Measurements from ENCODE around the gene MATK. TPM values are rescaled to one million over a fixed set of nuclear protein-coding genes. Genes with fewer than 3 reads are reported as not detected.

Gene MATK
- total RNA-seq, 1 donor from 2014 or later: 0.29 TPM

DNA sequence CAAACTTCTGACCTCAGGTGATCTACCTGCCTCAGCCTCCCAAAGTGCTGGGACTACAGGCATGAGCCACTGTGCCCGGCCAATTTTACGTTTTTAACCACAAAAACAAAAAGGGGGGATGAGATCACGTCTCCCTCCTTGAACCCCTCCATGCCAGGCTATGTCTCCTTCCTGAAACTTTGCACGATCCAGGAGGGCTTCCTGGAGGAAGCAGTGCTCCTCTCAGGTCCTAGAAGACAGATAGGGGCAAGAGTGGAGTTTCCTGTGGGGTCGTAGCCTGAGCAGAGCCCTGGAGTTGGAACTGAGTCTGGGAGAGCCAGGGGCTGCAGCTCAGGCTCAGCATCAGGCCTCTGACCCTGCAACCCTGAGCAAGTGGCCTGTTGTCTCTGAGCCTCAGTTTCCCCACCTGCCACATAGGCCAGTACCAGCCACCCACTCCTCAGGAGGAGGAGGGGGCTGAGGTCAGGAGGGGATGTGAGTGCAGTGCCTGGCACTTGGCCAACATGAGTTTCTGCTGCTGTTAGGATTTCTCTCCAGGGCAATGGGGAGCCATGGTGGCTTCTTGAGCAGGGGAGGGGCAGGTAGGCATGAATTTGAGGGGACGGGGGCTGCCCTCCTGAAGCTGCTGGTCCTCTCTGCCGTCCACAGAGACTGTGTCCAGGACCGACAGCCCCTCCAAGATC, 40.7 kb downstream of the MATK start:
- no peak for DNase-seq (ENCODE audit: low read depth)
- no peak overlapping the region for H3K4me3 ChIP-seq (ENCODE audit: low read depth, low read length)
- TF ChIP-seq, protein P1, sequence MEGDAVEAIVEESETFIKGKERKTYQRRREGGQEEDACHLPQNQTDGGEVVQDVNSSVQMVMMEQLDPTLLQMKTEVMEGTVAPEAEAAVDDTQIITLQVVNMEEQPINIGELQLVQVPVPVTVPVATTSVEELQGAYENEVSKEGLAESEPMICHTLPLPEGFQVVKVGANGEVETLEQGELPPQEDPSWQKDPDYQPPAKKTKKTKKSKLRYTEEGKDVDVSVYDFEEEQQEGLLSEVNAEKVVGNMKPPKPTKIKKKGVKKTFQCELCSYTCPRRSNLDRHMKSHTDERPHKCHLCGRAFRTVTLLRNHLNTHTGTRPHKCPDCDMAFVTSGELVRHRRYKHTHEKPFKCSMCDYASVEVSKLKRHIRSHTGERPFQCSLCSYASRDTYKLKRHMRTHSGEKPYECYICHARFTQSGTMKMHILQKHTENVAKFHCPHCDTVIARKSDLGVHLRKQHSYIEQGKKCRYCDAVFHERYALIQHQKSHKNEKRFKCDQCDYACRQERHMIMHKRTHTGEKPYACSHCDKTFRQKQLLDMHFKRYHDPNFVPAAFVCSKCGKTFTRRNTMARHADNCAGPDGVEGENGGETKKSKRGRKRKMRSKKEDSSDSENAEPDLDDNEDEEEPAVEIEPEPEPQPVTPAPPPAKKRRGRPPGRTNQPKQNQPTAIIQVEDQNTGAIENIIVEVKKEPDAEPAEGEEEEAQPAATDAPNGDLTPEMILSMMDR (conservative IDR thresholded peaks at IDR 0.05; ENCODE audit: low read depth, low read length): no peak

DNA sequence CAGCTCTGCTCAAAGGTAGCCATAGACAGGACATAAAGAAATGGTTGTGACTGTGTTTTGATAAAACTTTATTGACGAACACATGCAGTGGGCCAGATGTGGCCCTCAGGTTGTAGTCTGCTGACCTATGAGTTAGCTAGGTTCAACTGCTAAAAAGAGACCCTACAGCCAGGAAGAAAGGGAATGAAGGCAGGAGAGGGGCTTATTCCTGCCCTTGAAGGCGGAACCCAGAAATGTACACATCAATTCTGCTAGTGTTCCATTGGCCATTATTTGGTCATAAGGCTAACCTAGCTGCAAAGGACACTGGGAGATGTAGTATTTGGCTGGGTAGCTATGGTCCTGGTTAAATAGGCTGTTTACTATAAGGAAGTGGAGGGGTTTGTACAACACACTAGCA, 42.7 kb downstream of the MATK start:
- no peak overlapping the region for H3K4me3 ChIP-seq (ENCODE audit: low read depth, low read length)
- TF ChIP-seq, protein P1 (conservative IDR thresholded peaks at IDR 0.05; ENCODE audit: low read depth, low read length): no peak
- DNase-seq (ENCODE audit: low read depth): no peak

DNA sequence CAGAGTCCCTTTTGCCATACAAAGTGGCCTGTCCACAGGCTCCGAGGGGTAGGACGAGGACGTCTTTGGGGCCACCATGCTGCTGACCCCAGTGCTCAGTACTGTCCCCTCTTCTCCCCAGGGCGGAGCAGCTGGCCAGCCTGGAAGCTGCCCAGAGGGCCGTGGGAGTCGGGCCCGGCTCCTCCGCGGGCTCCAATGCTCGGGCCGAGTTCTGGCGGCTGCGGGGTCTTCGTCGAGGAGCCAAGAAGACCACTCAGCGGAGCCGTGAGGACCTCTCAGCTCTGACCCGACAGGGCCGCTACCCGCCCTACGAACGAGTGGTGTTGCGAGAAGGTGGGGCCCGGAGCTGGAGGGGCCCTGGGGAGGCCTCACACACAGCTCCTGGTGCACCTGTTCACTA, 45.8 kb downstream of the MATK start:
- TF ChIP-seq, protein P1 (conservative IDR thresholded peaks at IDR 0.05; ENCODE audit: low read depth, low read length): no peak
- H3K4me3 ChIP-seq (ENCODE audit: low read depth, low read length): no peak overlapping the region
- DNase-seq (ENCODE audit: low read depth): no peak

DNA sequence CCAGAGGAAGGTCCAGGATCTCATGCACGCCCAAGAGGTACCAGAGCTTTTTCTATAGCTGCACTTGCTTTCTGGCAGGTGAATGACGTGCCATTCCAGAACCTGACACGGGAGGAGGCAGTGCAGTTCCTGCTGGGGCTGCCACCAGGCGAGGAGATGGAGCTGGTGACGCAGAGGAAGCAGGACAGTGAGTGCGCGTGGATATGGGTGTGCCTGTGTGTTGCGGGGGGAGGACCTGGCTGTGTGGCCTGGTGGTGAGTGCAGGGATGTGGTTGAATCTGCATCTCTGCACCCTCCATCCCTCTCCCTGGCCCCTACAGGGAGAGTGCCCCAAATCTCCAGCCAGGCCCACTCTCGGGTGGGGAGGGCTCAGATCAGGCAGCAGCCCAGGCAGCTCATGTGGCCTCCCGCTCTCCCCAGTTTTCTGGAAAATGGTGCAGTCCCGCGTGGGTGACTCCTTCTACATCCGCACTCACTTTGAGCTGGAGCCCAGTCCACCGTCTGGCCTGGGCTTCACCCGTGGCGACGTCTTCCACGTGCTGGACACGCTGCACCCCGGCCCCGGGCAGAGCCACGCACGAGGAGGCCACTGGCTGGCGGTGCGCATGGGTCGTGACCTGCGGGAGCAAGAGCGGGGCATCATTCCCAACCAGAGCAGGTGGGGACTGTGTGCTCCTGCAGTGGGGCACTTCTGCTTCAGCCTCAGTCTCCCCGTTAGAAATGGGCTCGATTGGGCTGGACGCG, 47.5 kb downstream of the MATK start:
- no peak for DNase-seq (ENCODE audit: low read depth)
- TF ChIP-seq, protein P1 (conservative IDR thresholded peaks at IDR 0.05; ENCODE audit: low read depth, low read length): no peak
- no peak overlapping the region for H3K4me3 ChIP-seq (ENCODE audit: low read depth, low read length)

DNA sequence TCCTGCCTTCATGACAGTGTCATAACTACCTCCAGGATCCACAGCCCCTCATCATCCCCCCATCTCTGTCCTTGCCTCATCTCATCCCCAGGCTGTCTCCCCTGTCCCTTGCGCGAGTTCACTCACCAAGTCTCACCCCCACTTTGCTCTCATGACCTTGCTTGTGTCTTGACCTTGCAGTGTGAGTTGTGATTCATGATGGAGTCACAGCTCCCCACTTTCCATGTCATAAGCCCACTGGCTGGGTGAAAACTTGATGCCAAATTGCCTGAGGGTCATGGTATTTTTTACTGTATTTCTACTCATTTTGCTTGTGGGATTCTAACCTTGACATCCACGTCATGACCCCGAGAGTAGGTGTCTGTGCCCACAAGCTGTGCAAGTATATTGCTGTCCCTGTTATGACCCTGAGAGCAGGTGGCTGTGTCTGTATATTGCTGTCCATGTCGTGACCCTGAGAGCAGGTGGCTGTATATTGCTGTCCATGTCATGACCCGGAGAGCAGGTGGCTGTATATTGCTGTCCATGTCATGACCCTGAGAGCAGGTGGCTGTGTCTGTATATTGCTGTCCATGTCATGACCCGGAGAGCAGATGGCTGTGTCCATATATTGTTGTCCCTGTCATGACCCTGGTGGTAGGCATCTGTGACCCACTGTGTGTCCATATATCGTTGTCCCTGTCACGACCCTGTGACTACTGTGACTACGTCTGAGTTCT, 48.5 kb downstream of the MATK start:
- TF ChIP-seq, protein P1 (conservative IDR thresholded peaks at IDR 0.05; ENCODE audit: low read depth, low read length): no peak
- no peak for DNase-seq (ENCODE audit: low read depth)
- H3K4me3 ChIP-seq (ENCODE audit: low read depth, low read length): no peak overlapping the region

DNA sequence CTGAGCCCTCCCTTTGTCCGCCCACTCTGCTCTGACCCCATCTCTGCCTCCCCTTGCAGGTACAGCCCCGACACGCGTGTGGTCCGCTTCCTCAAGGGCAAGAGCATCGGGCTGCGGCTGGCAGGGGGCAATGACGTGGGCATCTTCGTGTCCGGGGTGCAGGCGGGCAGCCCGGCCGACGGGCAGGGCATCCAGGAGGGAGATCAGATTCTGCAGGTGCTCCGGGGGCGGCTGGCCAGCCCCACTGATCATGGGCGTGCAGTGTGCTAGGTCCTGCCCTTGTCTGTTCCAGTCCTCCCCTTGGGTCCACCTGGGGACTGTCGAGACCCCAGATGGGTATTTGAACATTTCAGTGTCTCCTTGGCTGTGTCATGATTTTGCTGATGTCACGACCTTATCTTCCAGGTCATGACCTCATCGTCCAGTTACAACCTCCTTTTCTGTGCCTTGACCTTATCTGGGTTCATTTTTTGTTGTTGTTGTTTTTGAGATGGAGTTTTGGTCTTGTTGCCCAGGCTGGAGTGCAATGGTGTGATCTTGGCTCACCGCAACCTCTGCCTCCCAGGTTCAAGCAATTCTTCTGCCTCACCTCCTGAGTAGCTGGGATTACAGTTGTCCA, 50.0 kb downstream of the MATK start:
- no peak for DNase-seq (ENCODE audit: low read depth)
- no peak overlapping the region for H3K4me3 ChIP-seq (ENCODE audit: low read depth, low read length)
- TF ChIP-seq, protein P1 (conservative IDR thresholded peaks at IDR 0.05; ENCODE audit: low read depth, low read length): no peak

Data from epithelial cell of proximal tubule (primary cell).